ENCODE data around the gene SPTBN4. TPM values are rescaled to one million over a fixed set of nuclear protein-coding genes. Genes with fewer than 3 reads are reported as not detected.
A peak's percentile ranks its signal among the peaks of the same experiment; 100 is the strongest.

Gene SPTBN4
- total RNA-seq, 2 experiments from 2014 or later, result 1.3 to 2.3 TPM

DNA sequence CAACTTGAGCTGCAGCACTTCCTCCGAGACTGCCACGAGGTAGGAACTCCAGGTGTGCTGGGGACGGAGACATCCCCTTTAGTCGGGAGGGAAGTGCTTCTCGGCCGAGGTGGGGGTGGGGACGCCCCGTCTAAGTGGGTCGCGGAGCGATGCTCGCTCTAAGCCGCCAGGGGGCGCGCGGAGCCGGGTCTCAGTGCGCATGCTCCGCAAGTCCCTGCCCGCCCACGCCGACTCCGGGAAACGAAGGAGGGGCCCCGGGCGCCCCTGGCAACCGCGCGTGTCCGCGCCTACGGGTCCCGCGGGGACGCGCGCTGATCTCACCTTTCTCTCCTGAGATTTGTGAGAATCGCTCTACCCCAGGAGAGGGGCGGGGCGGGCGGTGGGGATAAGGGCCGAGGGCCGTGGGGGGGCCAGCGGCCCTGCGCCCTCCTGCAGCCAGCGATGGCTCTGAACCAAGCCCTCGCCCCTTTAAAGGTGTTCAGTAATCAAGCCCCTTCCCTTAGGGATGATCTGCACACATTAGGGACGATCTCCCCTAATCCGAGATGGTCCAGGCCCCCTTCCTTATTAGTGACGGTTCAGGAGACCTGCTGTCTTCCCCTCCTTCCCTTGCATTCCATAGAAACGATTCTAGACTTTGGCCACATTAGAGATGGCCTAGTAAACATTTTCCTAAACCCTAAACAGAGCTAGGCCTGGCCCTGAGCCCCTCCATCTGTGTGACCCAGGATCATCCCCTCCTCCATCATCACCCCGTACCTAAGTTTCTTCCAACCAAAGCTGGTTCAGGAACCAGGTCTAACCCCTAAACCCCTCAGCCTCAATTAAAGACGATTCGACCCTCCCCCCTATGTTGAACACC is 62.5 kb downstream of the SPTBN4 start:
- Mint-ChIP-seq H3K36me3 (ENCODE audit: low read depth) (no peaks in the 10 kb centered on the region), H3K27ac (no peak overlapping the region), H3K4me1 (ENCODE audit: low read depth) (peaks cover 12% of the 10 kb centered on the region), H3K4me3 (peak overlapping the region; percentile 38), H3K27me3 (peaks cover 20% of the 10 kb centered on the region), H3K9me3 (no peaks in the 10 kb centered on the region)
- TF ChIP-seq, protein P1, sequence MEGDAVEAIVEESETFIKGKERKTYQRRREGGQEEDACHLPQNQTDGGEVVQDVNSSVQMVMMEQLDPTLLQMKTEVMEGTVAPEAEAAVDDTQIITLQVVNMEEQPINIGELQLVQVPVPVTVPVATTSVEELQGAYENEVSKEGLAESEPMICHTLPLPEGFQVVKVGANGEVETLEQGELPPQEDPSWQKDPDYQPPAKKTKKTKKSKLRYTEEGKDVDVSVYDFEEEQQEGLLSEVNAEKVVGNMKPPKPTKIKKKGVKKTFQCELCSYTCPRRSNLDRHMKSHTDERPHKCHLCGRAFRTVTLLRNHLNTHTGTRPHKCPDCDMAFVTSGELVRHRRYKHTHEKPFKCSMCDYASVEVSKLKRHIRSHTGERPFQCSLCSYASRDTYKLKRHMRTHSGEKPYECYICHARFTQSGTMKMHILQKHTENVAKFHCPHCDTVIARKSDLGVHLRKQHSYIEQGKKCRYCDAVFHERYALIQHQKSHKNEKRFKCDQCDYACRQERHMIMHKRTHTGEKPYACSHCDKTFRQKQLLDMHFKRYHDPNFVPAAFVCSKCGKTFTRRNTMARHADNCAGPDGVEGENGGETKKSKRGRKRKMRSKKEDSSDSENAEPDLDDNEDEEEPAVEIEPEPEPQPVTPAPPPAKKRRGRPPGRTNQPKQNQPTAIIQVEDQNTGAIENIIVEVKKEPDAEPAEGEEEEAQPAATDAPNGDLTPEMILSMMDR (IDR thresholded peaks at IDR 0.05), result peak; percentile 99
- ChIA-PET POLR2A (no interaction called here), CTCF (interaction anchor here (0.6 to 2.1 kb wide), 3 partner anchors 41 to 106 kb away, joined by 3 to 7 read pairs (median 3); no protein-coding TSS in a partner anchor)
- intact Hi-C loops (cut with micrococcal nuclease), result loop anchor here (5.0 to 10.0 kb wide), 2 partner anchors 68 to 225 kb away; no protein-coding TSS in a partner anchor
- DNase-seq (peak; percentile 91), ATAC-seq (peak; percentile 90)

DNA sequence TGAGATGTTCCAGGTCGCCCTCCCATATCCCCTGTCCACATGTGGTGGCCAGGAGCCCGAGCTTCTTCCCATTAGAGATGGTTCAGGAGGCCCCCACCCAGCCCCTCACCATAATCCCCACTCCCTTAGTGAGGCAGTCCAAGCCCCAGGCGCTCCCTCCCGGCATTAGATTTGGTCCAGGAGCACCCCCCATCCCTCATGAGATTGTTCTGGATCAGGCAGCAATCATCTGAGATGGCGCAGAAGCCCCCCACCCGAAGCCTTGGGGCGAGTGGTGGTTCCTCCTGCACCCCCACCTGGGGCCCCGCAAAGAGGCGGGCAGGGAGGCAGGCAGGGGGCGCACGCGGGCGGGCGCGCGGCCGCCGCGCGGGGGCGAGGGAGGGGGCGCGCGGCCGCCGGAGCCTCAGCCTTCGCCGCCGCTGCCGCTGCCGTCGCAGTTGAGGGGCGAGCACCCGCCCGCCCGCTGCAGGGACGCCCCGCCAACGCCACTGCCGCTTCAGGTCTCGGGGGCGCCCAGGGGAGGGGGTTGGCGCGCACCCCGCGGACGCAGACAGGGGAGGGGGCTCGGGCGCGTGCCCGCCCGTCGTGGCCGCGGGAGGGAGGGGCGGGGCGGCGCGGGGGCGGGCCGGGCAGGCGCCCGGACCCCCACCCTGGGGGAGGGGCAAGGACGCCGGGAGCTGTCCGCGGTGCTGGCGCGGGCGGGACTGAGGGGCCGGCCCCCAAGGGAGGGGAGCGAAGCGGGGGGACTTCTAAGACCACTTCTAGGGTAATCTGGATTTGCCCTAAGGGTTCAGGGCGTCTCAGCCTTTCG is 63.5 kb downstream of the SPTBN4 start:
- no peak overlapping the region for H3K4me3 Mint-ChIP-seq
- H3K27me3 Mint-ChIP-seq, result peaks cover 22% of the 10 kb centered on the region
- ChIA-PET CTCF (no interaction called here), POLR2A (no interaction called here)
- intact Hi-C loops (cut with micrococcal nuclease), result no loop called here
- peaks cover 12% of the 10 kb centered on the region for H3K4me1 Mint-ChIP-seq (ENCODE audit: low read depth)
- TF ChIP-seq, protein P1 (IDR thresholded peaks at IDR 0.05), result no peak
- no peak overlapping the region for H3K27ac Mint-ChIP-seq
- ATAC-seq (no peak), DNase-seq (peak; percentile 21)
- H3K36me3 Mint-ChIP-seq (ENCODE audit: low read depth), result no peaks in the 10 kb centered on the region
- no peaks in the 10 kb centered on the region for H3K9me3 Mint-ChIP-seq

DNA sequence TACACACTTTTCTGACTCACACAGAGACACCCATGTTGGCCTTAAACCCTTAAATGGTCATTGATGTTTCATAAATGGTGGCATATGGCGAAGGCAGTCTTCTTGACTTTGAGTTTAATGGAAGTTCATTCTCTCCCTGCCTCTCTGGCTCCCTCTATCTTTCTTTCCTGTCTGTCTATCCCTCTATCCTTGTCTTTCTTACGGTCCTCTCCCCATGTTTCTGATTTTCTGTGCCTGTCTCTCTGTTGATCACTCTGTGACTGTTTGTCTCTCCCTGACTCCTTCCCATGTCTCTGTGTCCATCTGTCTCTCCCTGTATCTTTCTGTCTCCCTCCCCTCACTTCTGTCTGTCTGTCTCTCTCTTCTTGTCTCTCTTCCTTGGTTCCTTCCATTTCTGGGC is 66.7 kb downstream of the SPTBN4 start:
- ChIA-PET CTCF (interaction anchor here (1.6 to 4.3 kb wide), 4 partner anchors 10 to 100 kb away, joined by 8 to 19 read pairs (median 11); no protein-coding TSS in a partner anchor), POLR2A (no interaction called here)
- TF ChIP-seq, protein P1 (IDR thresholded peaks at IDR 0.05), result no peak
- Mint-ChIP-seq H3K9me3 (no peaks in the 10 kb centered on the region), H3K4me3 (no peak overlapping the region), H3K36me3 (ENCODE audit: low read depth) (no peaks in the 10 kb centered on the region), H3K27ac (no peak overlapping the region), H3K4me1 (ENCODE audit: low read depth) (peaks cover 12% of the 10 kb centered on the region), H3K27me3 (peaks cover 24% of the 10 kb centered on the region)
- ATAC-seq, result no peak
- intact Hi-C loops (cut with micrococcal nuclease), result no loop called here
- no peak for DNase-seq

DNA sequence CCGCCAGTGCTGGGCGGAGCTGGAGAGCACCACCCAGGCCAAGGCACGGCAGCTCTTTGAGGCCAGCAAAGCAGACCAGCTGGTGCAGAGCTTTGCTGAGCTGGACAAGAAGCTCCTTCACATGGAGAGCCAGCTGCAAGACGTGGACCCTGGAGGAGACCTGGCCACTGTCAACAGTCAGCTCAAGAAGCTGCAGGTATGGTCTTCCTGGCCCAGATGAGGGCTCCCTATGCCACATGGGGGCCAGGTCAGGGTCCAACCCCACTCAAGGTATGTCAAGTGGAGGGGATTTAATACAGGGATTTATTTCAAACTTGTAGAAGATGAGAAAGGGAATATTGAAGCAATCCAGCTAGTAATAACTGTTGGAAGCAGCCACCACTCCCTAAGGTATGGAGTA is 67.3 kb downstream of the SPTBN4 start:
- DNase-seq (no peak), ATAC-seq (no peak)
- Mint-ChIP-seq H3K4me3 (no peak overlapping the region), H3K36me3 (ENCODE audit: low read depth) (no peaks in the 10 kb centered on the region), H3K9me3 (no peaks in the 10 kb centered on the region), H3K27me3 (peaks cover 24% of the 10 kb centered on the region), H3K4me1 (ENCODE audit: low read depth) (peaks cover 12% of the 10 kb centered on the region), H3K27ac (no peak overlapping the region)
- intact Hi-C loops (cut with micrococcal nuclease), result no loop called here
- ChIA-PET POLR2A (no interaction called here), CTCF (interaction anchor here (3.1 to 4.3 kb wide), 2 partner anchors 13 to 100 kb away, joined by 13 to 19 read pairs; no protein-coding TSS in a partner anchor)
- TF ChIP-seq, protein P1 (IDR thresholded peaks at IDR 0.05), result no peak

Measured in activated CD8-positive, alpha-beta T cell treated with anti-CD3 and anti-CD28 coated beads for 36 hours (primary cell).